HepG2 (cell line): ENCODE measurements around the gene C1QTNF6. TPM values are rescaled to one million over a fixed set of nuclear protein-coding genes. Genes with fewer than 3 reads are reported as not detected.
A peak's percentile ranks its signal among the peaks of the same experiment; 100 is the strongest.

Experiments used
- CENPT ChIP-seq: sonication (generic); formaldehyde crosslinking; IDR thresholded peaks from 2 replicates; pipeline ENCODE4 v1.8.0; 2022; ENCODE audit warnings: low read depth, mild to moderate bottlenecking, moderate library complexity, missing genetic modification reagents
- MAFK ChIP-seq, 2 experiments: IDR thresholded peaks in 1 of 2; conservative IDR thresholded peaks in 1 of 2; 2 replicates each; pipeline ENCODE4 v1.6.1; 2011; ENCODE audit warnings: improper control_type of control experiment in 2 of 2, low read length in 2 of 2
- PITX1 ChIP-seq: sonication (generic); formaldehyde crosslinking; IDR thresholded peaks from 2 replicates; pipeline ENCODE4 v1.5.1; 2020; ENCODE audit warnings: mild to moderate bottlenecking, missing genetic modification reagents
- RFXANK ChIP-seq: IDR thresholded peaks from 2 replicates; pipeline ENCODE4 v1.6.1; 2016
- SAP130 ChIP-seq: IDR thresholded peaks from 2 replicates; pipeline ENCODE4 v1.6.1; 2016; ENCODE audit warnings: low read depth
- ZNF510 ChIP-seq: sonication (generic); formaldehyde crosslinking; IDR thresholded peaks from 2 replicates; pipeline ENCODE4 v1.4.0; 2020; ENCODE audit warnings: low read depth, mild to moderate bottlenecking, missing genetic modification reagents
- ZNF569 ChIP-seq: sonication (generic); formaldehyde crosslinking; IDR thresholded peaks from 2 replicates; pipeline ENCODE4 v1.5.0; 2020; ENCODE audit warnings: mild to moderate bottlenecking, missing genetic modification reagents, moderate library complexity, borderline replicate concordance
- ZNF709 ChIP-seq: sonication (generic); formaldehyde crosslinking; IDR thresholded peaks from 2 replicates; pipeline ENCODE4 v1.5.0; 2020; ENCODE audit warnings: mild to moderate bottlenecking, missing genetic modification reagents
- polyA plus RNA-seq, 8 experiments: library from polyadenylated mRNA; depleted of rRNA in 3 of 8; stranded (reverse) in 7 of 8; unstranded in 1 of 8; fragments of >200 nt; fragmentation: Illumina TruSeq in 4 of 8; extraction: Trizol in 4 of 8; gene quantifications; 2 replicates each; pipeline versions ENCODE4 v1.2.1 to v1.2.3, GENCODE V29; 2011 to 2016; ENCODE audit warnings: low read depth in 4 of 8, missing spikeins in 1 of 8, mixed read lengths in 1 of 8; ENCODE audit not compliant: insufficient read depth in 1 of 8
- total RNA-seq, 5 experiments: library from RNA; depleted of rRNA; stranded (reverse); fragments of >200 nt; fragmentation: Illumina TruSeq; extraction: Trizol; gene quantifications; 2 replicates each; pipeline ENCODE4 v1.2.3, GENCODE V29; 2016; ENCODE audit warnings: low read depth in 1 of 5
- TF ChIP-seq, protein P1 (sequence below): fragments of 450-650 bp; IDR thresholded peaks from 2 replicates; pipeline ENCODE4 v1.6.1; 2017; ENCODE audit warnings: mild to moderate bottlenecking
- TF ChIP-seq, protein P2 (sequence below): sonication (generic); formaldehyde crosslinking; IDR thresholded peaks from 2 replicates; pipeline ENCODE4 v1.4.0; 2020; ENCODE audit warnings: missing genetic modification reagents
- TF ChIP-seq, protein P3 (sequence below): sonication (generic); formaldehyde crosslinking; IDR thresholded peaks from 2 replicates; pipeline ENCODE4 v1.4.0; 2020; ENCODE audit warnings: missing genetic modification reagents, low read depth, mild to moderate bottlenecking, borderline replicate concordance
- TF ChIP-seq, protein P4 (sequence below): sonication (generic); formaldehyde crosslinking; conservative IDR thresholded peaks from 2 replicates; pipeline ENCODE4 v1.4.0; 2020; ENCODE audit warnings: mild to moderate bottlenecking, missing genetic modification reagents, moderate library complexity
- TF ChIP-seq, protein P5 (sequence below), 2 experiments: sonication (generic) in 1 of 2; formaldehyde crosslinking in 1 of 2; IDR thresholded peaks; 2 replicates each; pipeline versions ENCODE4 v1.5.1 to v1.6.1; 2011 to 2020; ENCODE audit warnings: borderline replicate concordance in 1 of 2, low read depth in 1 of 2, low read length in 1 of 2, mild to moderate bottlenecking in 1 of 2, missing genetic modification reagents in 1 of 2, moderate library complexity in 1 of 2

The C1QTNF6 gene
- total and polyA plus RNA-seq, 2 of the 13 experiments (the other 11 are each of a cell fraction or from before 2014, with no cell fraction given) = 2.7 to 6.9 TPM

DNA sequence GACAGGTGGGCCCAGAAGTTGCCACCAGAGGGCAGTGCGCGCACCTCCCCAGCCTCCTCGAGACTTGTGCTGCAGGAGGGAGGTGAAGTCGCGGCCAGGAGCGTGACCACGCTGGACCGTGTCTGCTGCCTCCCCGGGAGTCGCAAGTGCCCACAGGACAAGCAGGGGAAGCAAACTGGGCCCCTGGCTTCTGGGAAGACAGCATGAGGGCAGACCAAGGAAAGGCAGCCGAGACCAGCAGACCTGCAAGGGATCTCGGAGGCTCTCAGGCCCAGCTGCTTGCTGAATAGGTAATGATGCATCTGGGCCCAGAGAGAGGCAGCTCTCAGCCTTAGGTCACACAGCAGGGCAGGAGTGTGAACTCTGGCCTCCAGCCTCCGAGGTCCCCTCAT lies 21.4 kb downstream of the C1QTNF6 start (continued):
- TF ChIP-seq, protein P1, sequence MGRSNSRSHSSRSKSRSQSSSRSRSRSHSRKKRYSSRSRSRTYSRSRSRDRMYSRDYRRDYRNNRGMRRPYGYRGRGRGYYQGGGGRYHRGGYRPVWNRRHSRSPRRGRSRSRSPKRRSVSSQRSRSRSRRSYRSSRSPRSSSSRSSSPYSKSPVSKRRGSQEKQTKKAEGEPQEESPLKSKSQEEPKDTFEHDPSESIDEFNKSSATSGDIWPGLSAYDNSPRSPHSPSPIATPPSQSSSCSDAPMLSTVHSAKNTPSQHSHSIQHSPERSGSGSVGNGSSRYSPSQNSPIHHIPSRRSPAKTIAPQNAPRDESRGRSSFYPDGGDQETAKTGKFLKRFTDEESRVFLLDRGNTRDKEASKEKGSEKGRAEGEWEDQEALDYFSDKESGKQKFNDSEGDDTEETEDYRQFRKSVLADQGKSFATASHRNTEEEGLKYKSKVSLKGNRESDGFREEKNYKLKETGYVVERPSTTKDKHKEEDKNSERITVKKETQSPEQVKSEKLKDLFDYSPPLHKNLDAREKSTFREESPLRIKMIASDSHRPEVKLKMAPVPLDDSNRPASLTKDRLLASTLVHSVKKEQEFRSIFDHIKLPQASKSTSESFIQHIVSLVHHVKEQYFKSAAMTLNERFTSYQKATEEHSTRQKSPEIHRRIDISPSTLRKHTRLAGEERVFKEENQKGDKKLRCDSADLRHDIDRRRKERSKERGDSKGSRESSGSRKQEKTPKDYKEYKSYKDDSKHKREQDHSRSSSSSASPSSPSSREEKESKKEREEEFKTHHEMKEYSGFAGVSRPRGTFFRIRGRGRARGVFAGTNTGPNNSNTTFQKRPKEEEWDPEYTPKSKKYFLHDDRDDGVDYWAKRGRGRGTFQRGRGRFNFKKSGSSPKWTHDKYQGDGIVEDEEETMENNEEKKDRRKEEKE = no peak
- TF ChIP-seq RFXANK (no peak), ZNF510 (CRISPR knock-in tag) (no peak), ZNF569 (CRISPR knock-in tag) (no peak), PITX1 (CRISPR knock-in tag) (no peak), MAFK (conservative IDR thresholded peaks at IDR 0.05 in 1 of 2, IDR thresholded peaks at IDR 0.05 in 1 of 2; ENCODE audit: low read length in 2 of 2) (no peak), ZNF709 (CRISPR knock-in tag) (no peak), SAP130 (CRISPR knock-in tag) (peak; percentile 33; the same call in 1 of the 2 replicates), CENPT (CRISPR knock-in tag) (no peak)
- TF ChIP-seq, protein P2, sequence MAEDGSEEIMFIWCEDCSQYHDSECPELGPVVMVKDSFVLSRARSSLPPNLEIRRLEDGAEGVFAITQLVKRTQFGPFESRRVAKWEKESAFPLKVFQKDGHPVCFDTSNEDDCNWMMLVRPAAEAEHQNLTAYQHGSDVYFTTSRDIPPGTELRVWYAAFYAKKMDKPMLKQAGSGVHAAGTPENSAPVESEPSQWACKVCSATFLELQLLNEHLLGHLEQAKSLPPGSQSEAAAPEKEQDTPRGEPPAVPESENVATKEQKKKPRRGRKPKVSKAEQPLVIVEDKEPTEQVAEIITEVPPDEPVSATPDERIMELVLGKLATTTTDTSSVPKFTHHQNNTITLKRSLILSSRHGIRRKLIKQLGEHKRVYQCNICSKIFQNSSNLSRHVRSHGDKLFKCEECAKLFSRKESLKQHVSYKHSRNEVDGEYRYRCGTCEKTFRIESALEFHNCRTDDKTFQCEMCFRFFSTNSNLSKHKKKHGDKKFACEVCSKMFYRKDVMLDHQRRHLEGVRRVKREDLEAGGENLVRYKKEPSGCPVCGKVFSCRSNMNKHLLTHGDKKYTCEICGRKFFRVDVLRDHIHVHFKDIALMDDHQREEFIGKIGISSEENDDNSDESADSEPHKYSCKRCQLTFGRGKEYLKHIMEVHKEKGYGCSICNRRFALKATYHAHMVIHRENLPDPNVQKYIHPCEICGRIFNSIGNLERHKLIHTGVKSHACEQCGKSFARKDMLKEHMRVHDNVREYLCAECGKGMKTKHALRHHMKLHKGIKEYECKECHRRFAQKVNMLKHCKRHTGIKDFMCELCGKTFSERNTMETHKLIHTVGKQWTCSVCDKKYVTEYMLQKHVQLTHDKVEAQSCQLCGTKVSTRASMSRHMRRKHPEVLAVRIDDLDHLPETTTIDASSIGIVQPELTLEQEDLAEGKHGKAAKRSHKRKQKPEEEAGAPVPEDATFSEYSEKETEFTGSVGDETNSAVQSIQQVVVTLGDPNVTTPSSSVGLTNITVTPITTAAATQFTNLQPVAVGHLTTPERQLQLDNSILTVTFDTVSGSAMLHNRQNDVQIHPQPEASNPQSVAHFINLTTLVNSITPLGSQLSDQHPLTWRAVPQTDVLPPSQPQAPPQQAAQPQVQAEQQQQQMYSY = no peak
- TF ChIP-seq, protein P3, sequence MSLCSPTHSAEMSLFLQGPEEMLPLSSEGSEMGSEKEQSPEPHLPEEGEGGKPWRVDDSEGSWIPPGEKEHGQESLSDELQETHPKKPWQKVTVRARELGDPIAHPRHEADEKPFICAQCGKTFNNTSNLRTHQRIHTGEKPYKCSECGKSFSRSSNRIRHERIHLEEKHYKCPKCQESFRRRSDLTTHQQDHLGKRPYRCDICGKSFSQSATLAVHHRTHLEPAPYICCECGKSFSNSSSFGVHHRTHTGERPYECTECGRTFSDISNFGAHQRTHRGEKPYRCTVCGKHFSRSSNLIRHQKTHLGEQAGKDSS (CRISPR knock-in tag) = no peak
- TF ChIP-seq, protein P4, sequence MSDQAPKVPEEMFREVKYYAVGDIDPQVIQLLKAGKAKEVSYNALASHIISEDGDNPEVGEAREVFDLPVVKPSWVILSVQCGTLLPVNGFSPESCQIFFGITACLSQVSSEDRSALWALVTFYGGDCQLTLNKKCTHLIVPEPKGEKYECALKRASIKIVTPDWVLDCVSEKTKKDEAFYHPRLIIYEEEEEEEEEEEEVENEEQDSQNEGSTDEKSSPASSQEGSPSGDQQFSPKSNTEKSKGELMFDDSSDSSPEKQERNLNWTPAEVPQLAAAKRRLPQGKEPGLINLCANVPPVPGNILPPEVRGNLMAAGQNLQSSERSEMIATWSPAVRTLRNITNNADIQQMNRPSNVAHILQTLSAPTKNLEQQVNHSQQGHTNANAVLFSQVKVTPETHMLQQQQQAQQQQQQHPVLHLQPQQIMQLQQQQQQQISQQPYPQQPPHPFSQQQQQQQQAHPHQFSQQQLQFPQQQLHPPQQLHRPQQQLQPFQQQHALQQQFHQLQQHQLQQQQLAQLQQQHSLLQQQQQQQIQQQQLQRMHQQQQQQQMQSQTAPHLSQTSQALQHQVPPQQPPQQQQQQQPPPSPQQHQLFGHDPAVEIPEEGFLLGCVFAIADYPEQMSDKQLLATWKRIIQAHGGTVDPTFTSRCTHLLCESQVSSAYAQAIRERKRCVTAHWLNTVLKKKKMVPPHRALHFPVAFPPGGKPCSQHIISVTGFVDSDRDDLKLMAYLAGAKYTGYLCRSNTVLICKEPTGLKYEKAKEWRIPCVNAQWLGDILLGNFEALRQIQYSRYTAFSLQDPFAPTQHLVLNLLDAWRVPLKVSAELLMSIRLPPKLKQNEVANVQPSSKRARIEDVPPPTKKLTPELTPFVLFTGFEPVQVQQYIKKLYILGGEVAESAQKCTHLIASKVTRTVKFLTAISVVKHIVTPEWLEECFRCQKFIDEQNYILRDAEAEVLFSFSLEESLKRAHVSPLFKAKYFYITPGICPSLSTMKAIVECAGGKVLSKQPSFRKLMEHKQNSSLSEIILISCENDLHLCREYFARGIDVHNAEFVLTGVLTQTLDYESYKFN (CRISPR knock-in tag) = no peak
- TF ChIP-seq, protein P5, sequence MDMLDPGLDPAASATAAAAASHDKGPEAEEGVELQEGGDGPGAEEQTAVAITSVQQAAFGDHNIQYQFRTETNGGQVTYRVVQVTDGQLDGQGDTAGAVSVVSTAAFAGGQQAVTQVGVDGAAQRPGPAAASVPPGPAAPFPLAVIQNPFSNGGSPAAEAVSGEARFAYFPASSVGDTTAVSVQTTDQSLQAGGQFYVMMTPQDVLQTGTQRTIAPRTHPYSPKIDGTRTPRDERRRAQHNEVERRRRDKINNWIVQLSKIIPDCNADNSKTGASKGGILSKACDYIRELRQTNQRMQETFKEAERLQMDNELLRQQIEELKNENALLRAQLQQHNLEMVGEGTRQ (IDR thresholded peaks at IDR 0.05; ENCODE audit: low read depth, low read length) = no peak
- TF ChIP-seq, protein P5 (CRISPR knock-in tag; IDR thresholded peaks at IDR 0.05; ENCODE audit: borderline replicate concordance) = no peak
